ENCODE data around the gene DENND4A. TPM values are rescaled to one million over a fixed set of nuclear protein-coding genes. Genes with fewer than 3 reads are reported as not detected.
"Not testable (repeated sequence)": the region's sequence is repeated elsewhere in the genome, so short reads cannot be mapped to it uniquely, and the experiment has no call there.

DENND4A gene
- total RNA-seq, 2 donors from 2014 or later = 114 to 121 TPM

DNA sequence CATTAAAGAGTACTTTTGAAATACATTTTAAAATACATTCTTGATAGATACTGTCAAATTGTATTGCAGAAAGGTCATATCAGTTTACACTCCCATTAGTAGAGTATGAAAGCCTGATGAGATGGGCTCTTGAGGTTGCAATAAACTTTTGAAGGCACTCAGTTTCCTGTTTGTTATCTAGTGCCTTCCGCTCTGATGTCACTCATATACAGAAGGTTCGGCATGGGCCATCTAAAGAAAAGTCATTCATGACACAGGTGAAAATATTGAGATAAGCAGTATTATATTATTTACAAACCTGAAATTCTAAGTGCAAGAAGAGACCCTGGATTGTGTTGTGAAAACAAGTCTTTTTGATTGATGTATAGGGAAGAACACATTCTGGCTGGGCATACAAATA, 36.5 kb upstream of the DENND4A start:
- Mint-ChIP-seq H3K9me3 (no peaks in the 10 kb centered on the region), H3K4me1 (ENCODE audit: low read depth in 2 of 2) (peaks cover 44 to 49% of the 10 kb centered on the region in 2 donors), H3K27ac (peak overlapping the region; percentile 85 to 97), H3K27me3 (no peaks in the 10 kb centered on the region), H3K36me3 (no peaks in the 10 kb centered on the region), H3K4me3 (peak overlapping the region; percentile 69)
- DNase-seq (ENCODE audit: low spot score) (no peak), ATAC-seq (peak in 1 of 2 donors; percentile 65)

DNA sequence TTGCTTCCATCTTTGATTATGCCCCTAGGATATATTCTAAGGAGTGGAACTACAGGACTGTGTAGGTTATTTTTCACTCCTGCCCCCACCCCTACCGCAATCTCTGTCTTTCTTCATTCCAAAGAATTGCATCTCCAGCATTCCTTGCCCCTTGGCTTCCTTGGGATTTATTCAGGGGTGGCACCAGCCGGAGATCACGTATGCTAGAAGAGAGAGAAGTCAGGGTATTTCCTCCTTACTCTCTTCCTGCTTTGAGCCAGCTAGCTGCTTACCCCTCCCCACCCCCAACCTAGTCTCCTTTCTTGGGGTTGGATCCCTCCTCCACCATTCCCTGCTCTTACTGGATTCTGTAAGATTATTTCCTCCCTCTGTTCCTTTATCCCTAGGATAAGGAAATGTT, 35.0 kb upstream of the DENND4A start:
- no peaks in the 10 kb centered on the region for H3K9me3 Mint-ChIP-seq
- peaks cover 31 to 34% of the 10 kb centered on the region in 2 donors for H3K4me1 Mint-ChIP-seq (ENCODE audit: low read depth in 2 of 2)
- ATAC-seq = no peak
- no peak for DNase-seq (ENCODE audit: low spot score)
- H3K36me3 Mint-ChIP-seq = no peaks in the 10 kb centered on the region
- H3K4me3 Mint-ChIP-seq = no peak overlapping the region
- H3K27me3 Mint-ChIP-seq = no peaks in the 10 kb centered on the region
- peak overlapping the region; percentile 85 to 97 for H3K27ac Mint-ChIP-seq

DNA sequence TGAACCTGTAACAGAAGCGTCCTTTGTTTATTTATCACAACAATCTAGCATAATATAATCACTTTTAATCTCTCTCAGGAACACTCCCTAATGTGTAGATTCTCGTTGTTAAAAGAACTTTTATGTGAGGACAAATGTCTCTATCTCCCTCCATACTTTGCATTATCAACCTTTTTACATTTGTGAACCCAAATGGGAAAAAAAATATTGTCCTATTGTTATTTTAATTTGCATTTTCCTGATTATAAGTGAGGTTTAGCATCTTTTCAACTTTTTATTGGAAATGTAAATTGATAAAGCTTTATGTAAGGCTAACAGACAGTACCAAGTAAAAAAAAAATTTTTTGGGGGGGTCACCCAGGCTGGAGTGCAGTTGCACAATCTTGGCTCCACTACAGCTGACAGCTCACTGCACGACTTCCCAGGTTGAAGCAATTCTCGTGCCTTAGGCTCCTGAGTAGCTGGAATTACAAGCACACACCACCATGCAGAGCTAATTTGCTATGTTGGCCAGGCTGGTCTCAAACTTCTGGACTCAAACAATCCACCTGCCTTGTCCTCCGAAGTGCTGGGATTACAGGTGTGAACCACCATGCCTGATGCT, 33.0 kb upstream of the DENND4A start:
- DNase-seq (ENCODE audit: low spot score) = no peak
- Mint-ChIP-seq H3K27ac (no peak overlapping the region), H3K9me3 (no peaks in the 10 kb centered on the region), H3K4me3 (no peak overlapping the region), H3K36me3 (no peaks in the 10 kb centered on the region), H3K27me3 (no peaks in the 10 kb centered on the region), H3K4me1 (ENCODE audit: low read depth in 2 of 2) (peaks cover 38 to 39% of the 10 kb centered on the region in 2 donors)
- no peak for ATAC-seq

DNA sequence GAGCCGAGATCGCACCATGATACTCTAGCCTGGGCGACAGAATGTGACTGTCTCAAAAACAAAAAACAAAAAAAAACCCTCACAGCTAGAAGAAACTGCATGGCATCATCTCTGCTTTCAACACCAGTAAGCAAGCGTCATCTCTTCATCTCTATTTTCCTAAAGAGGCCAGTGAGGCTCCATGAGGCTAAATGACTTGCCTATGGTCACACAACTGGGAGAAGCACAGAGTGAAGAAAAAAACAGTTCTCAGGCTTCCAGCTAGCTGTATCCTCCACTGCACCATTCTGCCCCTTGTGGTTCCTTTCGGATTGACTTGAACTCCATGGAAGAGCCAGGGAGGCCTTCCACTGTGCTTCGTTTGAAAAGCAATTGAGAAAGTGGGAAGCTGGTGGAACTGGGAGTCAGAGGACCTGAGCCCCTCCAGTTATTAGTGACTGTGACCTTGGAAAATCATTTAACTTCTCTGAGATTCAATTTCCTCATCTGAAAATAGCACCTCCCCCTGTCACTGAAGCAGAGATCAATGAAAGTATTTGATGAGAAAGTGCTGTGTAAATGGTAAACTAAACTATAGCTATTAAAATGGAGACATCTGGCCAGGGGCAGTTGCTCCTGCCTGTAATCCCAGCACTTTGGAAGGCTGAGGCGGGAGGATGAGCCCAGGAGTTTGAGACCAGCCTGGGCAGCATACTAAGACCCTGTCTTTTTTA, 32.1 kb upstream of the DENND4A start:
- Mint-ChIP-seq H3K36me3 (no peaks in the 10 kb centered on the region), H3K4me1 (ENCODE audit: low read depth in 2 of 2) (peaks cover 42 to 45% of the 10 kb centered on the region in 2 donors), H3K27ac (peak overlapping the region in 1 of 2 donors; percentile 83), H3K4me3 (no peak overlapping the region), H3K9me3 (no peaks in the 10 kb centered on the region), H3K27me3 (no peaks in the 10 kb centered on the region)
- DNase-seq (ENCODE audit: low spot score) (no peak), ATAC-seq (no peak)

DNA sequence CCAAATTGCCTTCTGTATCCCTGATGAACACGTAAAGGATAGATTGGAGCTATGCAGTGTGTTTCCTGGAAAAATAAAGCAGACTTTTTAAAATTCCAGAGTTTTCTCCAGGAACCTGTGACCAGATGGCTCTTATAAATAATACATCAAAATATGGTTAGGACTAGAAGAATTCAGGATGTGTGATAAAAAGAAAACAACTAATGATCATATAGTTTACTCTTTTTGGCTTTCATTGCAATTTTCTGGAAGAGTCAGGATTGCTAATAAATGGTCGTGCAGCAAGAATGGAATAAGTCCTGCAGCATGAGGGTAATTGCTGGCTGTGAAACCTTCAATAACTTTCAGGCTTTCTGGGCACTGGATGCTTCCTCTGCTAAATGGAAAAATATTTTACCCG, 30.2 kb upstream of the DENND4A start:
- peaks cover 4% of the 10 kb centered on the region for H3K36me3 Mint-ChIP-seq
- peaks cover 3% of the 10 kb centered on the region for H3K9me3 Mint-ChIP-seq
- H3K4me3 Mint-ChIP-seq = no peak overlapping the region
- peak overlapping the region; percentile 12 to 100 for H3K27ac Mint-ChIP-seq
- H3K4me1 Mint-ChIP-seq (ENCODE audit: low read depth in 2 of 2) = peaks cover 43 to 46% of the 10 kb centered on the region in 2 donors
- H3K27me3 Mint-ChIP-seq = no peaks in the 10 kb centered on the region
- ATAC-seq = no peak
- no peak for DNase-seq (ENCODE audit: low spot score)

DNA sequence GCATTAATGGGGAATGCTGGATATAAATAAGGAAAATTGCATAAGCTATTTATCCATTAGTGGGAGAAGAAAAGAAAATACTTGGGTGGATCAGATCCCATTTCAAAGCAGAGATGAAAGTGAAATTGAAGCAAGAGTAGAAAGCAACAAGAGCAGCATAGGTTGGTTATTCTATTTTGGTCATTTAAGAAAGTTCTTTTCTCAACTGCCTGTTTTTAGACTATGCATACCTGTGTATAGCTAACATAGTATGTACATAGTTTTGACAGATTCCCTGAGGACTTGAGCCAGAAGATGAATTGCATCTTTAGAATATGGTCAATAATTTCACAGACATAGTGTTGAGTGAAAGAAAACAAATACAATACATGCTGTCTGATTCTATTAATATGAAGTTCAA, 29.0 kb upstream of the DENND4A start:
- Mint-ChIP-seq H3K4me3 (peak overlapping the region; percentile 26), H3K4me1 (ENCODE audit: low read depth in 2 of 2) (peaks cover 44 to 49% of the 10 kb centered on the region in 2 donors), H3K9me3 (peaks cover 3% of the 10 kb centered on the region), H3K27me3 (no peaks in the 10 kb centered on the region), H3K27ac (peak overlapping the region; percentile 91 to 100), H3K36me3 (peaks cover 4% of the 10 kb centered on the region)
- DNase-seq (ENCODE audit: low spot score) = no peak
- ATAC-seq = no peak

DNA sequence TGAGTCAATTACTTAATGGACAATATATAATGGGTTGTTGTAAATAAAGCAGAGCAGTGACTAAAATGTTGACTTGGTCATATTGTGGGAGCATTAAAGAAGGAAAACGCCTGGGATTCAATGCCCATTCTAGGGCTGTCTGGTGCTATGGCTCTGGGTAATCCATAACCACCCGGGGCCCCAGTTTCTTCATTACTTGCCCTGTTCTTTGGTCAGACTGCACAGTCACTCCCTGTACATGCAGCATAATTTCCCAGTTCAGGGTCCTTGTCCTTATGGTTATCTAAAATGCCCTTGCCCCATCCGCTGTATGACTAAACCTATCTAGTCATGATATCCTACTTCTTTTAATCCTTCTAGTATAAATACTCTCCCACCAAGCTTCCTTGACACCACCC, 27.5 kb upstream of the DENND4A start:
- peak; percentile 41 to 63 for ATAC-seq
- Mint-ChIP-seq H3K27ac (peak overlapping the region; percentile 91 to 100), H3K9me3 (peaks cover 3% of the 10 kb centered on the region), H3K4me3 (peak overlapping the region; percentile 86), H3K36me3 (peaks cover 4% of the 10 kb centered on the region), H3K4me1 (ENCODE audit: low read depth in 2 of 2) (peaks cover 46 to 53% of the 10 kb centered on the region in 2 donors), H3K27me3 (no peaks in the 10 kb centered on the region)
- DNase-seq (ENCODE audit: low spot score) = no peak

DNA sequence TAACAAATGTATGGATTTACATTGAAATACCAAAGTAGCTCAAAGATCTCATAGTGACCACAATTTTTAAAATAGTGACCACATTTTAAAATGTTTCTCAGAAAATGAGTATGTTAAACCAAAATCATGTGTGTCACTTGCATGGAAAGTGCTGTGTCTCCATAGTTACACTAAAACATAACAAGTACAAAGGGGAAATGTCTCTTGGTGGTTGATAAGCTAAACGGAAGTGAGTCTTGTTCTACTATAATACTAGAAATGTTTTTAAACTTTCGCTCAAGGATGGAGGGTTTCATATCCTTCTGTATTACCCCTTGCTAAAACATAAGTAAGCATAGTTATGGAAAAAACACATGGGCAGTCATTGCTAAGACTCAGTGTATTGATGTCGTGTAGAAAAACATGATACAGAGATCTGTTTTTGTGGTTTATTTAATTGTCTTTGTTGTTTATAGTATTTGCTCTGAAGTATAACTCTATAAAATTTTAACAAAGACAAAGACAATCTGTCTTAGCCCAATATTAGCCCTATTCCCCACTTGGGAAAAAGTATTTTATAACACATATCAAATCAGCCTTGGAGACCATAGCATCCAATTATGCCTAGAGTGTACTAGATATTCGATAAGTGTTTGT, 27.0 kb upstream of the DENND4A start:
- Mint-ChIP-seq H3K4me3 (peak overlapping the region; percentile 86), H3K36me3 (peaks cover 6% of the 10 kb centered on the region), H3K4me1 (ENCODE audit: low read depth in 2 of 2) (peaks cover 44 to 51% of the 10 kb centered on the region in 2 donors), H3K9me3 (peaks cover 3% of the 10 kb centered on the region), H3K27ac (peak overlapping the region; percentile 91 to 100), H3K27me3 (no peaks in the 10 kb centered on the region)
- ATAC-seq = peak; percentile 92 to 94
- DNase-seq (ENCODE audit: low spot score) = no peak

DNA sequence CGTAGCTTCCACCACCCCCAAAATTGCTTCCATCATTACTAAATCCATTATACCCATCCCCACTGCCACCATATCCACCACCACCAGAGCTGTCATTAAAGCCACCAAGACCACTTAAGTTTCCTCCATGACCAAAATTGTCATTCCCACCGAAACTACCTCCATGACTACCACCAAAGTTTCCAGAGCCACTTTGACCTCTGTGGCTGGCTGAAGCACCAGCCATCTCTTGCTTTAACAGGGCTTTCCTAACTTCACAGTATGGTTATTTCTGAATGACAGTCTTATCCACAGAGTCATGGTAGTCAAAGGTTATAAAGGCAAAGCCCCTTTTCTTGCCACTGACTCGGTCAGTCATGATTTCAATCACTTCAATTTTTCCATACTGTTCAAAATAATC, 24.3 kb upstream of the DENND4A start:
- H3K36me3 Mint-ChIP-seq = peaks cover 16% of the 10 kb centered on the region
- ATAC-seq (no peak), DNase-seq (ENCODE audit: low spot score) (no peak)
- peaks cover 6% of the 10 kb centered on the region for H3K9me3 Mint-ChIP-seq
- H3K27ac Mint-ChIP-seq = peak overlapping the region; percentile 70 to 76
- H3K27me3 Mint-ChIP-seq = no peaks in the 10 kb centered on the region
- H3K4me1 Mint-ChIP-seq (ENCODE audit: low read depth in 2 of 2) = peaks cover 48 to 60% of the 10 kb centered on the region in 2 donors
- peak overlapping the region; percentile 64 for H3K4me3 Mint-ChIP-seq

DNA sequence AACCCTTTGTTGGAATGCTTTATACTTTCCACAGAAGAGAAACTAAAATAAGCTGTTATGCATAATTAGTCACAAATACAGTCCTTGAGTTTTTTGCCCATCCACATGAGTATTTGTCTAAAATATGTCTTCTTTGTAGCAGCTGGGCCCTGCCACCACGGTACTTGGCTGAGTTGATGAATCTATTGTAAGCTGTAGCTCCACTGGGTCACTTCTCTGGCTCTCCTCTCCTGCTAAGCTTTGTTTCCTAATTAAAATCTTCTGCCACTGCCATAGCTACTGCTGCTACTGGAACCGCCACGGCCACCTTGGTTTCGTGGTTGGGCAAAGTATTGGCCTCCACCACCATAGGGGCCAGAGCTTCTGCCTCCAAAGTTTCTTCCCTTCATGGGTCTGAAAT, 23.9 kb upstream of the DENND4A start:
- DNase-seq (ENCODE audit: low spot score); ATAC-seq; H3K27me3 Mint-ChIP-seq; H3K9me3 Mint-ChIP-seq: not testable (repeated sequence)
- peak overlapping the region; percentile 70 to 76 for H3K27ac Mint-ChIP-seq
- peaks cover 47 to 55% of the 10 kb centered on the region in 2 donors for H3K4me1 Mint-ChIP-seq (ENCODE audit: low read depth in 2 of 2)
- H3K36me3 Mint-ChIP-seq = peaks cover 16% of the 10 kb centered on the region
- H3K4me3 Mint-ChIP-seq = peak overlapping the region; percentile 64

DNA sequence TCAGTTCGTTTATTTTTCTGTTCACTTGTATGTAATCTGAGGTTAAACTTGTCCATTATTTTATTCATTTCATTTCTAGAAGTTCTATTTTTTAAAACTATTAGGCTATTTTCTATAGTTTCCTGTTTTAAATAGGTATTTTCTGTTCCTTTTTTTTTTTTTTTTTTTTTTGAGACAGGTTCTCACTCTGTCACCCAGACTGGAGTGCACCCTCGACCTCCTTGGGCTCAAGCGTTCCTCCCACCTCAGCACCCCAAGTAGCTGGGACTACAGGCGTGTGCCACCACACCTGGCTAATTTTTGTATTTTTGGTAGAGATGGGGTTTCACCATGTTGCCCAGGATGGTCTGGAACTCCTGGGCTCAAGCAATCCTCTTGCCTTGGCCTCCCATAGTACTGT, 22.2 kb upstream of the DENND4A start:
- not testable (repeated sequence) for ATAC-seq
- peak overlapping the region in 1 of 2 donors; percentile 74 for H3K27ac Mint-ChIP-seq

DNA sequence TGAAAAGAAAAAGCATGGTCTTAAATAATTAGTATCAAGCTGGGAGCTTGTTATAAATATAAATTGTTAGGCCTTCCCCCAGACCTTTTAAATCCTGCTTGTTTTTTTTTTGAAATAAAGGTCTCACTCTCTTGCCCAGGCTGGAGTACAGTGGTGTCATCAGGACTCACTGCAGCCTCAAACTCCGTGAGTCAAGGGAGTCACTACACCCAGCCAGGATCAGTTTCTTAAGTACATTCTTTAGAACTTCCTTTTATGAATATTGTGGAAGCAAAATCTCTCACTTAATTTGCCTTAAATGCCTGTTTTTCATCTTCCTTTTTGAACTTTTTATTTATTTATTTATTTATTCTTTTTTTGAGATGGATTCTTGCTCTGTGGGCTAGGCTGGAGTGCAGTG, 20.8 kb upstream of the DENND4A start:
- Mint-ChIP-seq H3K27me3 (no peaks in the 10 kb centered on the region), H3K4me3 (no peak overlapping the region), H3K27ac (peak overlapping the region in 1 of 2 donors; percentile 68), H3K9me3 (peaks cover 4% of the 10 kb centered on the region), H3K36me3 (peaks cover 12% of the 10 kb centered on the region), H3K4me1 (ENCODE audit: low read depth in 2 of 2) (peaks cover 24 to 35% of the 10 kb centered on the region in 2 donors)
- ATAC-seq = no peak
- DNase-seq (ENCODE audit: low spot score) = no peak

More for the DNA sequence above, 22.2 kb upstream of the DENND4A start:
- H3K27me3 Mint-ChIP-seq; H3K9me3 Mint-ChIP-seq; DNase-seq (ENCODE audit: low spot score): not testable (repeated sequence)
- H3K36me3 Mint-ChIP-seq = peaks cover 16% of the 10 kb centered on the region
- H3K4me1 Mint-ChIP-seq (ENCODE audit: low read depth in 2 of 2) = peaks cover 36 to 46% of the 10 kb centered on the region in 2 donors
- peak overlapping the region; percentile 11 for H3K4me3 Mint-ChIP-seq

DNA sequence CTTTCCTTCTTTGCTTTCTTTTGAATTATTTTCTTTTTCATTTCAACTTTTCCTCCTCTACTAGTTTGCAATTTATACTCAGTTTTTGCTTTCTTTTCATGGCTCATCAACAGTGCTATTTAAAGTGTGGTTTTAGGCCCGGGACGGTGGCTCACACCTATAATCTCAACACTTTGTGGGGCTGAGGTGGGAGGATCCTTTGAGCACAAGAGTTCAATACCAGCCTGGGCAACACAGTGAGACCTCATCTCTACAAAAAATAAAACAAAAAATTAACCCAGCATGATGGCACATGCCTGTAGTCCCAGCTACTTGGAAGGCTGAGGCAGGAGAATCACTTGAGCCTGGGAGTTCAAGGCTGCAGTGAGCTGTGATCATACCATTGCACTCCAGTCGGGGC, 20.4 kb upstream of the DENND4A start:
- peaks cover 12% of the 10 kb centered on the region for H3K36me3 Mint-ChIP-seq
- no peaks in the 10 kb centered on the region for H3K27me3 Mint-ChIP-seq
- H3K4me3 Mint-ChIP-seq = peak overlapping the region; percentile 30
- ATAC-seq (peak in 1 of 2 donors; percentile 39), DNase-seq (ENCODE audit: low spot score) (no peak)
- H3K27ac Mint-ChIP-seq = peak overlapping the region; percentile 68 to 82
- peaks cover 4% of the 10 kb centered on the region for H3K9me3 Mint-ChIP-seq
- peaks cover 26 to 37% of the 10 kb centered on the region in 2 donors for H3K4me1 Mint-ChIP-seq (ENCODE audit: low read depth in 2 of 2)

DNA sequence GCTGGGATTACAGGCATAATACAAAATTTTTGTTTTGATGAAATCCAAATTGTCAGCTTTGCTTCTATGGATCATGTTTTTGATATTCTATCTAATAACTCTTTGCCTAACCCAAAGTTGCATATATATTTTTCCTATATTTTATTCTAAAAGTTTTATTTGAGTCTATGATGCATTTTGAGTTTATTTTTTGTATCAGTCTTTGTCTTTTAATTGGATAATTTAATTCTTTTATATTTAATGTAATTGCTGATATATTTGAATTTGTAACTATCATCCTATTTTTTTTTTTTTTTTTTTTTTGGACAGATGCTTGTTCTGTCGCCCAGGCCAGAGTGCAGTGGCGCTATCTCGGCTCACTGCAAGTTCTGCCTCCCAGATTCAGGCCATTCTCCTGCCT, 19.7 kb upstream of the DENND4A start:
- Mint-ChIP-seq H3K4me1 (ENCODE audit: low read depth in 2 of 2) (peaks cover 26 to 38% of the 10 kb centered on the region in 2 donors), H3K4me3 (no peak overlapping the region), H3K36me3 (peaks cover 12% of the 10 kb centered on the region), H3K9me3 (peaks cover 4% of the 10 kb centered on the region), H3K27me3 (no peaks in the 10 kb centered on the region), H3K27ac (peak overlapping the region; percentile 68 to 82)
- no peak for ATAC-seq
- DNase-seq (ENCODE audit: low spot score) = no peak
